ENCODE measurements around the gene OSBPL3. TPM values are rescaled to one million over a fixed set of nuclear protein-coding genes. Genes with fewer than 3 reads are reported as not detected.

OSBPL3 gene
- total RNA-seq, 2 donors from 2014 or later: 3.1 to 8.2 TPM

DNA sequence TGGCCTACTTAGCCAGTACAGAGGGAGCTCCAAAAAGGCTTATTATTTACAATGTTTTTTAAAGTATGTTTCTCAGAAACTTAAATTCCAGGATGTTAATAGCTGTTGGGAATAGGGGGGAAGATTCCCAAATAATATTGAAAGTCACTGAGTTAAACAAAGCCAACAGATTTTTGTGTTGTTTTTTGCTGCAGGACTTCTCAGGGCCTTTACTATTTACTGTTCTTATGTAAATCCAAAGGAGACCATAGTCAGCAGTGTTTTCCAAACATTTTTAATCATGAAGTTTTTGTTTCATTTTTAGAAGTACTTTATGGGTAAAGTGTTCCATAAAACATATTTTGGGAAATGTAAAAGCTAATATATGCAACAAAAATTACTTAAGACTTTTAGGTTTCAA lies 122.4 kb downstream of the OSBPL3 start:
- Histone ChIP-seq H3K4me1 (no peaks in the 10 kb centered on the region), H3K36me3 (replicated peaks in 1 of 2; ENCODE audit: insufficient read depth in 1 of 2, low read depth in 2 of 2) (no peaks in the 10 kb centered on the region), H3K27me3 (no peaks in the 10 kb centered on the region), H3K4me3 (no peak overlapping the region), H3K9me3 (no peaks in the 10 kb centered on the region), H3K27ac (no peak overlapping the region)
- TF ChIP-seq, protein P1, sequence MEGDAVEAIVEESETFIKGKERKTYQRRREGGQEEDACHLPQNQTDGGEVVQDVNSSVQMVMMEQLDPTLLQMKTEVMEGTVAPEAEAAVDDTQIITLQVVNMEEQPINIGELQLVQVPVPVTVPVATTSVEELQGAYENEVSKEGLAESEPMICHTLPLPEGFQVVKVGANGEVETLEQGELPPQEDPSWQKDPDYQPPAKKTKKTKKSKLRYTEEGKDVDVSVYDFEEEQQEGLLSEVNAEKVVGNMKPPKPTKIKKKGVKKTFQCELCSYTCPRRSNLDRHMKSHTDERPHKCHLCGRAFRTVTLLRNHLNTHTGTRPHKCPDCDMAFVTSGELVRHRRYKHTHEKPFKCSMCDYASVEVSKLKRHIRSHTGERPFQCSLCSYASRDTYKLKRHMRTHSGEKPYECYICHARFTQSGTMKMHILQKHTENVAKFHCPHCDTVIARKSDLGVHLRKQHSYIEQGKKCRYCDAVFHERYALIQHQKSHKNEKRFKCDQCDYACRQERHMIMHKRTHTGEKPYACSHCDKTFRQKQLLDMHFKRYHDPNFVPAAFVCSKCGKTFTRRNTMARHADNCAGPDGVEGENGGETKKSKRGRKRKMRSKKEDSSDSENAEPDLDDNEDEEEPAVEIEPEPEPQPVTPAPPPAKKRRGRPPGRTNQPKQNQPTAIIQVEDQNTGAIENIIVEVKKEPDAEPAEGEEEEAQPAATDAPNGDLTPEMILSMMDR (IDR thresholded peaks at IDR 0.05): no peak
- no peak for TF ChIP-seq POLR2A (IDR thresholded peaks at IDR 0.05)
- ATAC-seq: no peak
- intact Hi-C loops (cut with DNase I): no loop called here
- DNase-seq: no peak

DNA sequence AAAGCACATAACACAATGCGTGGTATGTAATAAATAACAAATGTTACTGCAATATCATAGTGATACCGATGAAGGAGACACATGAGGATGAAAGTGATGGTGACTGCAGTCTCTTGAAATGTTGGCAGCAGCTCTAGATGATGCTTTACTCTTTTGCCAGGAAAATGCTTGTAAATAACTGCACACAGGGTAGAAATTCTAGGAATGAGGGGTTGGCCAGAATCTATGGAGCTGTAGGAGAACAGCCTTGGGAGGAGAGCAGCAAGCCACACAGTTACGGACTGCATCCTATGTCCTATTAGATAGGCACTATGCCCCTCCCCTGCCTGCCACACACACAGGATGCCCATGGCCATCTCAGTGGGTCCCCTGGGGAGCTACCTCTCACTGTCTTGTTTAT lies 125.1 kb downstream of the OSBPL3 start:
- intact Hi-C loops (cut with DNase I): no loop called here
- no peaks in the 10 kb centered on the region for H3K4me1 ChIP-seq
- no peak overlapping the region for H3K27ac ChIP-seq
- 93% methylated on average over 3 of the region's 3 CpGs for WGBS, 2 donors
- H3K9me3 ChIP-seq: no peaks in the 10 kb centered on the region
- no peaks in the 10 kb centered on the region for H3K36me3 ChIP-seq (replicated peaks in 1 of 2; ENCODE audit: insufficient read depth in 1 of 2, low read depth in 2 of 2)
- no peak for TF ChIP-seq POLR2A (IDR thresholded peaks at IDR 0.05)
- TF ChIP-seq, protein P1 (IDR thresholded peaks at IDR 0.05): no peak
- H3K4me3 ChIP-seq: no peak overlapping the region
- ATAC-seq (no peak), DNase-seq (no peak)
- H3K27me3 ChIP-seq: no peaks in the 10 kb centered on the region

DNA sequence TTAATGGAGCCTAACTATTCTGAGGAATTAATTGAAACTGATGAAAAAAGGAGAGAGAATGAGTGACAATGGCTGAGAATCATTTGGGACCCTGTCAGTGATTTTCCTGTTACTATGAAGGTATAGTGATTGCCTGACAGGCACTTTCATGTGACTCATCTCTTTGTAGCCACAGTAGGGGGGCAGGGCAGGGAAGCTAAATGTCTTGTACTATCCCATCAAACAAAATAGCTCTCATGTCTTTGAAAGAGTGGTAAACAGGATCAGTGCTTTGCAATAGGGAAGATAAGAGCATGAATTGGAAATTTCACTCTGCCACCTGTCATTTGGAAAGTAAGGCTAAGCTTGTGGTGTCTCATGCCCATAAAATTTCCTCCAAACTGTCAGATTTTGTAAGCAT lies 128.2 kb downstream of the OSBPL3 start:
- Histone ChIP-seq H3K9me3 (no peaks in the 10 kb centered on the region), H3K27me3 (no peaks in the 10 kb centered on the region), H3K4me3 (no peak overlapping the region), H3K4me1 (peaks cover 4% of the 10 kb centered on the region), H3K27ac (no peak overlapping the region), H3K36me3 (replicated peaks in 1 of 2; ENCODE audit: insufficient read depth in 1 of 2, low read depth in 2 of 2) (no peaks in the 10 kb centered on the region)
- intact Hi-C loops (cut with DNase I): no loop called here
- DNase-seq (no peak), ATAC-seq (no peak)
- no peak for TF ChIP-seq POLR2A (IDR thresholded peaks at IDR 0.05)
- TF ChIP-seq, protein P1 (IDR thresholded peaks at IDR 0.05): no peak

DNA sequence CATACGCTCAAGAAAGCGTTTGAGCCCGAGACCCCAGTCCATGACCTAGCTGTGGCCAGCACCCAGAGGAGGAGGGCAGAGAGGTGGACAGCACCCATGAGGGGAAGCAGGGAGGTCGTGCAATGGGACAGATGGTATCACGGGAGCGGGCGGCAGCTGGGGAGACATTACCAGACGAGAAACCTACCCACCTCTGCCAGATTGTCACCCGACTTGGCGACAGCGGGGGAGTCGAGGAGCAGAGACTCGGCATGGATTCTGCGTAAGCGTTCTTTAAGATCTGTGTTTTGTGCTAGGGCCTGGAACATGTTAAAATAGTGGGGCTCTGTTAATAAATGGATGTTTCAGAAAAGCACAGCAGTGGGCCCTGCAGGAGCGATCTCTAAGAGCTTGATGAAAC lies 131.1 kb downstream of the OSBPL3 start:
- DNase-seq: no peak
- TF ChIP-seq, protein P1 (IDR thresholded peaks at IDR 0.05): no peak
- no peak for TF ChIP-seq POLR2A (IDR thresholded peaks at IDR 0.05)
- Histone ChIP-seq H3K27ac (no peak overlapping the region), H3K9me3 (no peaks in the 10 kb centered on the region), H3K27me3 (no peaks in the 10 kb centered on the region), H3K4me3 (no peak overlapping the region), H3K4me1 (peaks cover 4% of the 10 kb centered on the region), H3K36me3 (replicated peaks in 1 of 2; ENCODE audit: insufficient read depth in 1 of 2, low read depth in 2 of 2) (no peaks in the 10 kb centered on the region)
- intact Hi-C loops (cut with DNase I): no loop called here
- ATAC-seq: no peak
- WGBS, 2 donors: 90 to 95% methylated on average over 16 of the region's 16 CpGs

DNA sequence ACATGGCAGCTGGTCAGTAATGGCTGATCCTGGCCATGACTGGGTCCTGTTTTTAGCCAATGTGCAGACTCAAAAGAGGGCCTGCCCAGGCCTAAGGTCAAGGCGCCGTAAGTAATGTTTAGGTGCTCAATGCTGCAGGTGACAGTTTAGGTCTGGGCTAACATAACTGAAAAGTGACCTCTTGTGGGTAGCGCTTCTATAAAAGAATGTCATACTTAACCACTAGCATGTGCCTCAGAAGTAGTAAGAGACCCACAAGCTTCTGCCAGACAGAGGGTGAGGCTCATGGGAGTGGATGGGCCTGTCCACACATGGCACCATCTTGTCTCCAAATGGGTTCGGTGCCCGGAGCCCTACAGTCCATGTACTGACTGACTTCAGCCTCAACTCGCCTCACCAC lies 132.2 kb downstream of the OSBPL3 start:
- H3K4me3 ChIP-seq: no peak overlapping the region
- no peak overlapping the region for H3K27ac ChIP-seq
- H3K4me1 ChIP-seq: peaks cover 4% of the 10 kb centered on the region
- DNase-seq (no peak), ATAC-seq (no peak)
- H3K36me3 ChIP-seq (replicated peaks in 1 of 2; ENCODE audit: insufficient read depth in 1 of 2, low read depth in 2 of 2): no peaks in the 10 kb centered on the region
- WGBS, 2 donors: 89 to 93% methylated on average over 6 of the region's 6 CpGs
- H3K27me3 ChIP-seq: no peaks in the 10 kb centered on the region
- intact Hi-C loops (cut with DNase I): no loop called here
- TF ChIP-seq, protein P1 (IDR thresholded peaks at IDR 0.05): no peak
- no peak for TF ChIP-seq POLR2A (IDR thresholded peaks at IDR 0.05)
- H3K9me3 ChIP-seq: no peaks in the 10 kb centered on the region

Measured in body of pancreas (tissue), 4 donors.